OCI-LY7 (cell line): ENCODE results near the gene KCNE1.
"Not testable (repeated sequence)": the region's sequence is repeated elsewhere in the genome, so short reads cannot be mapped to it uniquely, and the experiment has no call there.

Experiments
- CTCF ChIP-seq: fragments of 200-600 bp; sonication (generic); conservative IDR thresholded peaks from 2 replicates; pipeline ENCODE4 v1.5.1; 2014; ENCODE audit warnings: mild to moderate bottlenecking, antibody characterized with exemption, low read length, moderate library complexity, mixed read lengths
- EZH2phosphoT487 ChIP-seq: fragments of 200-600 bp; sonication (generic); IDR thresholded peaks from 2 replicates; pipeline ENCODE4 v1.6.1; 2018; ENCODE audit warnings: low read depth, borderline replicate concordance, mild to moderate bottlenecking, mixed run types, antibody characterized with exemption, low read length, moderate library complexity, mixed read lengths

GRCh38 chr21:34404742-34405141 is 107.3 kb downstream of the KCNE1 start:
- not testable (repeated sequence) for TF ChIP-seq CTCF, EZH2phosphoT487
